A549 (cell line): ENCODE data around the gene NDRG4.

Source experiments
- CBX2 ChIP-seq: fragments of 200-600 bp; sonication (generic); IDR thresholded peaks from 2 replicates; pipeline ENCODE4 v1.6.1; 2016; ENCODE audit warnings: low read depth, mild to moderate bottlenecking, borderline replicate concordance
- CBX8 ChIP-seq: fragments of 200-600 bp; sonication (generic); IDR thresholded peaks from 2 replicates; pipeline ENCODE4 v1.6.1; 2016
- CTCF ChIP-seq: fragments of >200 bp; sonication (Bioruptor Twin); formaldehyde crosslinking; IDR thresholded peaks from 3 replicates; pipeline ENCODE4 v1.5.1; 2016
- EP300 ChIP-seq, 2 experiments: fragments of >200 bp; sonication (Bioruptor Twin); formaldehyde crosslinking; IDR thresholded peaks; 2 replicates in 1 of 2; 3 replicates in 1 of 2; pipeline ENCODE4 v1.6.1; 2016 to 2017
- NFE2L2 ChIP-seq: fragments of 150-350 bp; conservative IDR thresholded peaks from 2 replicates; pipeline ENCODE4 v1.6.1; 2014; ENCODE audit warnings: low read length
- RAD21 ChIP-seq, 2 experiments: fragments of >200 bp in 1 of 2; sonication (Bioruptor Twin) in 1 of 2; formaldehyde crosslinking in 1 of 2; IDR thresholded peaks in 1 of 2; conservative IDR thresholded peaks in 1 of 2; 2 replicates in 1 of 2; 3 replicates in 1 of 2; pipeline ENCODE4 v1.6.1; 2012 to 2018; ENCODE audit warnings: inconsistent platforms in 1 of 2
- SMC3 ChIP-seq: fragments of >200 bp; sonication (Bioruptor Twin); formaldehyde crosslinking; IDR thresholded peaks from 3 replicates; pipeline ENCODE4 v1.6.1; 2018; ENCODE audit warnings: inconsistent platforms
- USF2 ChIP-seq: fragments of 450-650 bp; IDR thresholded peaks from 2 replicates; pipeline ENCODE4 v1.6.1; 2014; ENCODE audit warnings: antibody characterized with exemption

GRCh38 chr16:58499615-58500351 is at the start of gene NDRG4:
- TF ChIP-seq USF2 (no peak), SMC3 (no peak), CTCF (no peak), RAD21 (conservative IDR thresholded peaks at IDR 0.05 in 1 of 2, IDR thresholded peaks at IDR 0.05 in 1 of 2) (no peak), EP300 (IDR thresholded peaks at IDR 0.05) (no peak), CBX8 (no peak), NFE2L2 (no peak), CBX2 (no peak)
